DND-41 (cell line): ENCODE measurements around the gene STK32C.

Source experiments
- ATAC-seq: fragments of 200-7000 bp; cut with Tn5 transposase; 3 replicates; pipeline ENCODE4 v1.9.1; 2021; ENCODE audit warnings: low read depth; ENCODE audit not compliant: insufficient read depth
- DNase-seq: peaks from one replicate; pipeline ENCODE4 v3.0.0-alpha.2; 2020
- H2AFZ ChIP-seq: 2 replicates; pipeline ENCODE4 v1.6.0; 2012; ENCODE audit warnings: low read depth, low read length
- H3K27ac ChIP-seq: 2 replicates; pipeline ENCODE4 v1.5.1; 2012; ENCODE audit warnings: low read length, inconsistent platforms
- H3K27me3 ChIP-seq: fragments of 200-600 bp; sonication (generic); 2 replicates; pipeline ENCODE4 v1.6.0; 2012; ENCODE audit warnings: low read length, mild to moderate bottlenecking, inconsistent platforms; ENCODE audit not compliant: insufficient read depth, poor library complexity
- H3K36me3 ChIP-seq: 2 replicates; pipeline ENCODE4 v1.5.1; 2012; ENCODE audit warnings: low read length, inconsistent platforms; ENCODE audit not compliant: insufficient read depth
- H3K4me1 ChIP-seq: 2 replicates; pipeline ENCODE4 v1.5.1; 2012; ENCODE audit warnings: mild to moderate bottlenecking, low read length; ENCODE audit not compliant: insufficient read depth
- H3K4me2 ChIP-seq: 2 replicates; pipeline ENCODE4 v1.6.0; 2012; ENCODE audit warnings: mild to moderate bottlenecking, moderate library complexity, low read length, inconsistent platforms; ENCODE audit not compliant: insufficient read depth
- H3K4me3 ChIP-seq, 2 experiments: fragments of 200-600 bp in 1 of 2; shearing (Covaris generic) in 1 of 2; 2 replicates each; pipeline ENCODE4 v1.5.1; 2012 to 2016; ENCODE audit warnings: inconsistent platforms in 2 of 2, low read length in 2 of 2, mild to moderate bottlenecking in 2 of 2, low read depth in 1 of 2, moderate library complexity in 1 of 2
- H3K79me2 ChIP-seq: 2 replicates; pipeline ENCODE4 v1.6.0; 2012; ENCODE audit warnings: low read length, inconsistent platforms; ENCODE audit not compliant: insufficient read depth
- H3K9ac ChIP-seq: 2 replicates; pipeline ENCODE4 v1.6.0; 2012; ENCODE audit warnings: low read depth, mild to moderate bottlenecking, inconsistent platforms, low read length, moderate library complexity
- H3K9me3 ChIP-seq: 2 replicates; pipeline ENCODE4 v1.5.1; 2012; ENCODE audit warnings: low read length, moderate library complexity, mild to moderate bottlenecking, inconsistent platforms; ENCODE audit not compliant: insufficient read depth, severe bottlenecking
- H4K20me1 ChIP-seq: 2 replicates; pipeline ENCODE4 v1.6.0; 2012; ENCODE audit warnings: low read length; ENCODE audit not compliant: insufficient read depth
- CTCF ChIP-seq: IDR thresholded peaks from 2 replicates; pipeline ENCODE4 v1.5.1; 2012; ENCODE audit warnings: borderline replicate concordance, low read length, moderate library complexity, mild to moderate bottlenecking; ENCODE audit not compliant: poor library complexity, severe bottlenecking; ENCODE audit errors: extremely low read depth
- EZH2 ChIP-seq: IDR thresholded peaks from 3 replicates; pipeline ENCODE4 v1.6.1; 2012; ENCODE audit warnings: borderline replicate concordance, low read depth, mild to moderate bottlenecking, moderate library complexity, low read length, inconsistent platforms; ENCODE audit not compliant: severe bottlenecking

STK32C gene

GRCh38 chr10:132197271-132198067 lies 110.3 kb downstream of the STK32C start:
- no peak overlapping the region for H3K4me3 ChIP-seq
- TF ChIP-seq EZH2, result no peak
- TF ChIP-seq CTCF, result no peak
- H3K36me3 ChIP-seq, result no peaks in the 10 kb centered on the region
- no peaks in the 10 kb centered on the region for H3K9me3 ChIP-seq
- DNase-seq, result no peak
- peaks cover 13% of the 10 kb centered on the region; the same call in 1 of the 2 replicates for H4K20me1 ChIP-seq
- no peaks in the 10 kb centered on the region for H3K27me3 ChIP-seq
- no peaks in the 10 kb centered on the region for H3K79me2 ChIP-seq
- H2AFZ ChIP-seq, result no peak overlapping the region
- no peak overlapping the region for H3K9ac ChIP-seq
- ATAC-seq, result no peak
- no peak overlapping the region for H3K27ac ChIP-seq
- no peaks in the 10 kb centered on the region for H3K4me1 ChIP-seq
- no peak overlapping the region for H3K4me2 ChIP-seq

DNA sequence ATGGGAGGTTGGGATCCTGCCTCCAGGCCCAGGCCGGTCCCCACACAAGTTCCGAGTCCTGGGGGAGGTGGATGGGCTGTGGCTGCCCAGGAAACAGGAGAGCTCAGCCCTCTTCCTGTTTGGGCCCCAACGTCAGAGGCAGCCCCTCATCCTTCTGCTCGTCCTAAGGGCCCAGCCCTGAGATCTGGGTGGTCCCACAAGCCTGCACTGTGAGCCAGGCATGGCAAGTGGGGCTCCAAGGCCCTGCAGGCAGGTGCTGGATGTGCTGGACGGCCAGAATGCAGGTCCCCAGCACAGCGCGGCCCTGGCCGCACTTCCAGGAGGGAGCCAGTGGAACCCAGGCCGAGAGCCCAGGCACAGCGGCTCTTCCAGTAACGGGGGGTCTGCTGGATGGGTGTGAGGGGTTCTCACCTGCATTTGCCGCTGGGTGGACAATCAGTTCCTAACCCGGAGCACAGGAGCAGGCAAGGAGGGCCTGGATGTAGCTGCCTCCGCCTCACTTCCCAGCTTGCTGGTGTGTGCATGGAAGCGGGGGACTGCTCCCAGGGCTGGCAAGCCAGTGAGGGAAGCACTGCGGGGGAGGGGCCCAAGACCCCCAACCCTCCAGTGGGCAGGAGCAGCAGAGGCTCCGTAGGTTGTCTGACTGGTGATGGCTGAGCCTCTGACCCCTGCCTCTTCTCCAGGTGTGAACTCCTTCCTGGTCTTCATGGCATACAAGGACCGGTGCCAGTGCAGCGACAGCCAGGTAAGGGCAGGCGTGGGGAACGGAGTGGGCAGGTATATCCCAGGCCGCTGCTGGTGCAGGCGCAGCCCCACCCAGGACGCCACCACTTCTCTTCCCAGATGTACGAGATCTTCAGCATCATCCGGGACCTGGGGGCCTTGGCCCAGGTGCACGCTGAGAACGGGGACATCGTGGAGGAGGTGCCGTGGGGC lies 111.3 kb downstream of the STK32C start:
- Histone ChIP-seq H2AFZ (no peak overlapping the region), H3K4me3 (no peak overlapping the region), H3K36me3 (no peaks in the 10 kb centered on the region), H3K4me2 (no peak overlapping the region), H4K20me1 (peaks cover 13% of the 10 kb centered on the region; the same call in 1 of the 2 replicates), H3K4me1 (no peaks in the 10 kb centered on the region), H3K9ac (no peak overlapping the region), H3K27me3 (no peaks in the 10 kb centered on the region), H3K27ac (no peak overlapping the region), H3K79me2 (no peaks in the 10 kb centered on the region), H3K9me3 (no peaks in the 10 kb centered on the region)
- TF ChIP-seq CTCF, result no peak
- no peak for TF ChIP-seq EZH2
- no peak for ATAC-seq
- no peak for DNase-seq

GRCh38 chr10:132195366-132196075 lies 112.2 kb downstream of the STK32C start:
- Histone ChIP-seq H3K4me2 (no peak overlapping the region), H3K9ac (no peak overlapping the region), H3K27me3 (no peaks in the 10 kb centered on the region), H3K27ac (no peak overlapping the region), H3K9me3 (no peaks in the 10 kb centered on the region), H3K4me1 (no peaks in the 10 kb centered on the region), H4K20me1 (peaks cover 13% of the 10 kb centered on the region; the same call in 1 of the 2 replicates), H3K4me3 (no peak overlapping the region), H3K36me3 (no peaks in the 10 kb centered on the region), H3K79me2 (no peaks in the 10 kb centered on the region), H2AFZ (no peak overlapping the region)
- ATAC-seq, result no peak
- TF ChIP-seq CTCF (no peak), EZH2 (no peak)
- no peak for DNase-seq
